Ishikawa (cell line): ENCODE results near the gene AKR7A2.

ENCODE experiments used
- CREB1 ChIP-seq: IDR thresholded peaks from 2 replicates; pipeline ENCODE4 v1.6.1; 2012; ENCODE audit warnings: low read depth
- EP300 ChIP-seq: IDR thresholded peaks from 2 replicates; pipeline ENCODE4 v1.6.1; 2012; ENCODE audit warnings: borderline replicate concordance
- MAX ChIP-seq: IDR thresholded peaks from 2 replicates; pipeline ENCODE4 v1.6.1; 2012
- NFIC ChIP-seq: IDR thresholded peaks from 2 replicates; pipeline ENCODE4 v1.6.1; 2012
- RAD21 ChIP-seq: IDR thresholded peaks from 2 replicates; pipeline ENCODE4 v1.6.1; 2012; ENCODE audit warnings: low read depth

AKR7A2 gene

DNA sequence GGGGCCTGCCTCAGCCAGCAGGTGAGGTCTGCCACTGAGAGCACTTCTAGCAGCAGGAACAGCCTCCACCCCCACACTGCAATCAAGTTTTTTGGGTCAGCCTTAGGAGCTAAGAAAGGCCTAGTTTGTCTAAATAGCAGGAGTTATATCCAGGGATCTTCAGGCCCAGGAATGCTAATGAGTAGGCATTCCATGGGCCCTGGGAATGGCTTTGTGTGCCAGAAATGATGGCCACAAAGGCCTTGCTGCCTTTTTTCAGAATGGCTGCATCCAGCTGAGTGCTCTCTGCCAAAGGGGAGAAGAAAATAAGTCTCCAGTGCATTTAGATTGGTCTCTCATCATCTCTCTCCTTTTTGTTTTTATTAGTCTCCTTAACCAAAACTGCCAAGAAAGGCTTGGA lies 57.5 kb downstream of the AKR7A2 start:
- TF ChIP-seq NFIC: no peak
- TF ChIP-seq CREB1: no peak
- no peak for TF ChIP-seq MAX
- TF ChIP-seq EP300: no peak
- no peak for TF ChIP-seq RAD21
